ENCODE measurements around the gene POTEB2.
"Not testable (repeated sequence)": the region's sequence is repeated elsewhere in the genome, so short reads cannot be mapped to it uniquely, and the experiment has no call there.

- TF ChIP-seq ATF3 (IDR thresholded peaks at IDR 0.05); CTCF (IDR thresholded peaks at IDR 0.05; ENCODE audit: low read depth, low read length, missing input control): not testable (repeated sequence)
Observed at GRCh38 chr15:20866214-20866613, at the start of gene POTEB2.
